Activated T-cell treated with anti-CD3 and anti-CD28 coated beads, Interleukin-2, amount 50 U/mL, for 72 hours (primary cell): ENCODE measurements around the gene SETSIP. TPM values are rescaled to one million over a fixed set of nuclear protein-coding genes. Genes with fewer than 3 reads are reported as not detected.
A peak's percentile ranks its signal among the peaks of the same experiment; 100 is the strongest.

ENCODE experiments used
- ATAC-seq, 2 donors: fragments of 150-1000 bp; cut with Tn5 transposase; replicated peaks in 1 of 2; 2 replicates each; pipeline ENCODE4 v1.10.0; 2021; ENCODE audit warnings: moderate library complexity in 2 of 2, mild to moderate bottlenecking in 1 of 2
- DNase-seq, 2 donors: peaks; one replicate each; pipeline ENCODE4 v3.0.0; 2021 to 2022; ENCODE audit warnings: mixed read lengths in 1 of 2
- H3K27ac Mint-ChIP-seq: one replicate; pipeline ENCODE4 v1.8.0; 2022; ENCODE audit warnings: mild to moderate bottlenecking, moderate library complexity, mixed read lengths
- H3K27me3 Mint-ChIP-seq: one replicate; pipeline ENCODE4 v1.8.0; 2022; ENCODE audit warnings: low read depth, mixed read lengths
- H3K36me3 Mint-ChIP-seq, 2 donors: one replicate each; pipeline ENCODE4 v1.8.0; 2022; ENCODE audit warnings: mixed read lengths in 2 of 2, mild to moderate bottlenecking in 1 of 2; ENCODE audit not compliant: insufficient read depth in 2 of 2
- H3K4me1 Mint-ChIP-seq: one replicate; pipeline ENCODE4 v1.8.0; 2022; ENCODE audit warnings: low read depth, mixed read lengths
- H3K4me3 Mint-ChIP-seq, 2 donors: one replicate each; pipeline ENCODE4 v1.8.0; 2022; ENCODE audit warnings: mild to moderate bottlenecking in 2 of 2, mixed read lengths in 2 of 2, moderate library complexity in 2 of 2
- H3K9me3 Mint-ChIP-seq, 2 donors: one replicate each; pipeline ENCODE4 v1.8.0; 2022; ENCODE audit warnings: mixed read lengths in 2 of 2
- total RNA-seq, 2 donors: library from RNA; stranded (reverse); gene quantifications; one replicate each; pipeline ENCODE4 v1.2.3, GENCODE V29; 2022

Gene SETSIP, protein sequence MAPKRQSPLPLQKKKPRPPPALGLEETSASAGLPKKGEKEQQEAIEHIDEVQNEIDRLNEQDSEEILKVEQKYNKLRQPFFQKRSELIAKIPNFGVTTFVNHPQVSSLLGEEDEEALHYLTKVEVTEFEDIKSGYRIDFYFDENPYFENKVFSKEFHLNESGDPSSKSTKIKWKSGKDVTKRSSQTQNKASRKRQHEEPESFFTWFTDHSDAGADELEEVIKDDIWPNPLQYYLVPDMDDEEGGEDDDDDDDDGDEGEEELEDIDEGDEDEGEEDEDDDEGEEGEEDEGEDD
- total RNA-seq = not detected

GRCh38 chr1:92075311-92075710, at the start of gene SETSIP:
Gene SETSIP, minus strand, starts transcription at chr1:92075411. Its CDS starts 0 bp downstream, at chr1:92075411.
- no peaks in the 10 kb centered on the region for H3K9me3 Mint-ChIP-seq
- no peaks in the 10 kb centered on the region for H3K27me3 Mint-ChIP-seq
- H3K4me3 Mint-ChIP-seq = no peak within 1 kb of the TSS
- no peaks in the 10 kb centered on the region for H3K36me3 Mint-ChIP-seq
- H3K4me1 Mint-ChIP-seq = peaks cover 6% of the 10 kb centered on the region
- no peak within 1 kb of the TSS for H3K27ac Mint-ChIP-seq
- DNase-seq = no peak
- ATAC-seq = no peak

DNA sequence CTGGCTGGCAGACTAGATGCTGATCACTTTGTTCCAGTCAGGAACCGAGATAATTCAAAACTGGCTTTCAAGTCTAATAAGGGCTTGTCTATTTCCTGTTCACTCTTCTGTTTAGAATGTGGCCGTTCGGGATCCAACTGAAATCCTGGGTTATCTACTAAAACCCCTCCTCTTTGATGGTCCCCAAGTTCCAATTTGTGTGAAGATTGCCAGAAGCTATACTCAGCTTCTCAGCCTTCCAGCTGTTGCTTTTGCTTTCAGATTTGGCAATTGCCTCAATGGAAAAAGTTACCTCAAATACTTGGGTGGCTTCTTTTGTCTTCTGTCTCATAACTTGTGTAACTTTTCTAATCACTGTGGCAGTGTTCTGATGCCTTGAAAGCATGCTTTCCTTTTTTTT, 48.7 kb upstream of the SETSIP start:
- no peaks in the 10 kb centered on the region for H3K9me3 Mint-ChIP-seq
- no peaks in the 10 kb centered on the region for H3K27me3 Mint-ChIP-seq
- no peaks in the 10 kb centered on the region for H3K36me3 Mint-ChIP-seq
- peak overlapping the region; percentile 38 to 80 for H3K4me3 Mint-ChIP-seq
- H3K4me1 Mint-ChIP-seq = peaks cover 18% of the 10 kb centered on the region
- no peak for DNase-seq
- ATAC-seq = peak; percentile 44 to 45
- H3K27ac Mint-ChIP-seq = peak overlapping the region; percentile 87

DNA sequence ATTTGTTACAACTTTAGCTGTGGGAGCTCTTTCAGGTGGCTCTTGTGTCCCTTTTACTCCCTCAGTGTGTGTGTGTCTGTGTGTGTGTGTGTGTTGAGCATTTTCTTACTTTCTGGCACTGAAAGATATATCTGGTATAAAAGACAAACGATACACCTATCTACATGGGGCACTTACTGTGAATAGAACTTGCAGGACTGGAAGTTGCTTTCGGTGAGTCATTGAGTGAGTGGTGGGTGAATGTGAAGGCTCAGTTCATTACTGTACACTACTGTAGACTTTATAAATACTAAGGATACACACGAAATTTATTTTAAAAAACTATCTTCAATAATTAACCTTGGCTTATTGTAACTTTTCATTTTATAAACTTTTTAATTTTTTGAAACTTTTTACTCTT, 43.6 kb upstream of the SETSIP start:
- DNase-seq (no peak), ATAC-seq (no peak)
- H3K9me3 Mint-ChIP-seq = no peaks in the 10 kb centered on the region
- H3K36me3 Mint-ChIP-seq = no peaks in the 10 kb centered on the region
- H3K27ac Mint-ChIP-seq = no peak overlapping the region
- H3K27me3 Mint-ChIP-seq = no peaks in the 10 kb centered on the region
- peaks cover 22% of the 10 kb centered on the region for H3K4me1 Mint-ChIP-seq
- no peak overlapping the region for H3K4me3 Mint-ChIP-seq

DNA sequence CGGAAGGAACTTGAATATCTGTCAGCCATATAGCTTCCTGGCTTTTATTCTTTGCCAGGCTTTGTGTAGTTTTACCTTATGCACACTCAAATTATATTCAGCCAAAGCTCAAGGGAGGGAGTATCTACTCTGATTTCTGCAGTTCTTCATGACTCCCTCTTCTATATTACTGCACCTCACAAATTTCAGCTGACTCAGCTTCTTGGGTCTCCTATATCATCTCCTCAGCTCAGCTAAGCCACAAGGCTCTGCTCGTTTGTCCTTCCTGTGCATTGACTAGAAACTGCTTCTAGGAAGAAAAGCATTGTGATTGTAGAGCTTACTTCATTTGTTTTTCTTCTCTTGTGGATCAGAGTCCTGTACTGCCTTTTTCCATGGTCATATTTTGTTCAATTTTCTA, 42.3 kb upstream of the SETSIP start:
- H3K4me3 Mint-ChIP-seq = no peak overlapping the region
- H3K36me3 Mint-ChIP-seq = no peaks in the 10 kb centered on the region
- peaks cover 16% of the 10 kb centered on the region for H3K4me1 Mint-ChIP-seq
- peak in 1 of 2 donors; percentile 44 for ATAC-seq
- no peak overlapping the region for H3K27ac Mint-ChIP-seq
- H3K27me3 Mint-ChIP-seq = no peaks in the 10 kb centered on the region
- H3K9me3 Mint-ChIP-seq = no peaks in the 10 kb centered on the region
- no peak for DNase-seq

DNA sequence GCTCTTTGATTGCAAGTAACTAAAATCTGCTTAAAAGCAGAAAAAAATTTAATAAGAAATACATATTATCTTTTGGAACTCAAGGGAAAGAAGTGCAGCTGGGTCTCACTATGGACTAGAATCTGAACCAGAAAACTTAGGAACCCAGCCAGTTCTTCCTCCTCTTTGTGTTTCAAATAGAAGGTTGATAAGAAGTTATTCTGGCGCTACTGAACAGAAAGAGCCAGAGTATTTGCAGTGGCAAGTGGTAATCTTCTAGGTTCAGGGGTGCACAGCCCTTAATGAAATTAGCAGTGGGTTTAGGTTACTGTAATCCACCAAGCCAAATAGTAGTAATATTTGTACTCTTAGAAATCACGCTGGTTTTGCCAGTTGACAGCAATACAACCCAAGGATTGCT, 33.4 kb upstream of the SETSIP start:
- ATAC-seq = no peak
- DNase-seq = no peak
- no peaks in the 10 kb centered on the region for H3K4me1 Mint-ChIP-seq
- no peaks in the 10 kb centered on the region for H3K36me3 Mint-ChIP-seq
- H3K27ac Mint-ChIP-seq = no peak overlapping the region
- no peaks in the 10 kb centered on the region for H3K9me3 Mint-ChIP-seq
- H3K4me3 Mint-ChIP-seq = no peak overlapping the region
- H3K27me3 Mint-ChIP-seq = no peaks in the 10 kb centered on the region

GRCh38 chr1:92105546-92106081, 30.4 kb upstream of the SETSIP start:
- H3K27me3 Mint-ChIP-seq = no peaks in the 10 kb centered on the region
- H3K9me3 Mint-ChIP-seq = no peaks in the 10 kb centered on the region
- ATAC-seq (no peak), DNase-seq (no peak)
- no peaks in the 10 kb centered on the region for H3K4me1 Mint-ChIP-seq
- H3K36me3 Mint-ChIP-seq = no peaks in the 10 kb centered on the region
- no peak overlapping the region for H3K27ac Mint-ChIP-seq
- H3K4me3 Mint-ChIP-seq = no peak overlapping the region

DNA sequence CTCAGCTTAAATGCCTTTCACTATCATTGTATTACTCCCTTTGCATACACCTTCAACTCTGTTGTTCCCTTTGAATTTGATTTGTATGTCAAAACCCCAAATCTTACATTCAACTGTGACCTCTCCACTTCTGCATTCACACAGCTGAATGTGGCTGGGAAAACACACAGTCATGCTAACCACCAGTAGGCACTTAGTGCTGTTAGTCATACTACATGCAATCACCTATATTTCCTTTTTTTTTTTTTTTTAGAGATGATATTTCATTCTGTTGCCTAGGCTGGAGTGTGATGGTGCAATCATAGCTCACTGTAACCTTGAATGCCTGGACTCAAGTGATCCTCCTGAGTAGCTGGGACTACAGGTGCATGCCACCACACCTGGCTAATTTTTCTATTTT, 21.1 kb upstream of the SETSIP start:
- peak; percentile 90 to 98 for ATAC-seq
- no peaks in the 10 kb centered on the region for H3K9me3 Mint-ChIP-seq
- H3K27ac Mint-ChIP-seq = peak overlapping the region; percentile 28
- DNase-seq = peak; percentile 19 to 25
- no peaks in the 10 kb centered on the region for H3K27me3 Mint-ChIP-seq
- peaks cover 0 to 3% of the 10 kb centered on the region in 2 donors for H3K36me3 Mint-ChIP-seq
- H3K4me1 Mint-ChIP-seq = peaks cover 5% of the 10 kb centered on the region
- no peak overlapping the region for H3K4me3 Mint-ChIP-seq

DNA sequence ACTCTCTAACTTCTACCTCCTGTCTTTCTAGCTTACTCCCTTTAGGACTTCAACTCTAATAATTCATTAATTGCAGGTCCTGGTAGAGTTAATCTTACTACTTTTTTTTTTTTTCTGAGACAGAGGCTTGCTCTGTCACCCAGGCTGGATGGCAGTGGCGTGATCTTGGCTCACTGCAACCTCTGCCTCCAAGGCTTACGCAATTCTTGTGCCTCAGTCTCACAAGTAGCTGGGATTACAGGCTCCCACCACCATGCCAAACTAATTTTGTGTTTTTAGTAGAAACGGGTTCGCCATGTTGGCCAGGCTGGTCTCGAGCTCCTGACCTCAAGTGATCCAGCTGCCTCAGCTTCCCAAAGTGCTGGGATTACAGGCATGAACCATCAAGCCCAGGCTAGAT, 20.7 kb upstream of the SETSIP start:
- DNase-seq (no peak), ATAC-seq (no peak)
- H3K9me3 Mint-ChIP-seq = no peaks in the 10 kb centered on the region
- peaks cover 5% of the 10 kb centered on the region for H3K4me1 Mint-ChIP-seq
- peaks cover 0 to 3% of the 10 kb centered on the region in 2 donors for H3K36me3 Mint-ChIP-seq
- no peak overlapping the region for H3K27ac Mint-ChIP-seq
- no peak overlapping the region for H3K4me3 Mint-ChIP-seq
- H3K27me3 Mint-ChIP-seq = no peaks in the 10 kb centered on the region

DNA sequence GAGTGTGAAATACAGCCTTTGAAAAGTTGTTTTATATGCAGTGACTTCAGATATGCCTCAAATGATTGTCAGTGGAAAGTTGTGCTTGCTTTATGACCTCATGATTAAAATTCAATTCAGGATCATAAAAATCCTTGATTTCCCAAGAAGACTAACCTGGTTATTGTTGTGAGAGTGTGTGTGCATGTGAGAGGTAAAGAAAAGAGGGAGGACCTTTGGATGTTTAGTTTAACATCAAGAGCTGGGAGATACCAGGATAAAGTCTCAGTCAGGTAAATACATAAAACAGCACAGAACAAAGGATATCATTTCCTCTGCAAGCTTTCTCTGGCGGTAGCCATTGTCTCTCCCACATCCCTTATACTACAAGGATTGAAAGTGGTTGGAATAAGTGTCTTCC, 19.4 kb upstream of the SETSIP start:
- ATAC-seq (no peak), DNase-seq (no peak)

DNA sequence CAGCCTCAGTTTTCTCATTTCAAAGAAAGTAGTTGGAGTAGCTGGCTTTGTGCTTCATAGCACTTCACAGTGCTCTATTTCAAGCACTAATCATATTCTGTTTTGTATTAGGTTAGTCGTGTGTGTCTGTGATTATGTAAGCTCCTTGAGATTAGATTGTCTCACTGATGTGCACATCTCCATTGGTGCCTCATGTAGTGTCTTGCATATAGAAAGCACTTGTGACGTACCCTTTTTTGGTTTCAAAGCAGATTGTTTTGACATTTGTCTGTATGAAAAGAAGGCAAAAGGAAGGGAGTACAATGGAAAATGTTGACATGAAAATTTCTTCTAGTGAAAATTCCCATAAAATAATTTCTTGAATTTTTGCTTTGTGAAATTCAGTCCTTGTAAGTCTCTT, 18.9 kb upstream of the SETSIP start:
- Mint-ChIP-seq H3K27ac (no peak overlapping the region), H3K27me3 (no peaks in the 10 kb centered on the region), H3K4me3 (no peak overlapping the region), H3K36me3 (peaks cover 0 to 3% of the 10 kb centered on the region in 2 donors), H3K4me1 (peaks cover 5% of the 10 kb centered on the region), H3K9me3 (no peaks in the 10 kb centered on the region)
- DNase-seq (no peak), ATAC-seq (no peak)

More for the DNA sequence above, 19.4 kb upstream of the SETSIP start:
- H3K4me1 Mint-ChIP-seq = peaks cover 5% of the 10 kb centered on the region
- no peaks in the 10 kb centered on the region for H3K27me3 Mint-ChIP-seq
- H3K9me3 Mint-ChIP-seq = no peaks in the 10 kb centered on the region
- H3K4me3 Mint-ChIP-seq = no peak overlapping the region
- H3K36me3 Mint-ChIP-seq = peaks cover 0 to 3% of the 10 kb centered on the region in 2 donors
- H3K27ac Mint-ChIP-seq = no peak overlapping the region

DNA sequence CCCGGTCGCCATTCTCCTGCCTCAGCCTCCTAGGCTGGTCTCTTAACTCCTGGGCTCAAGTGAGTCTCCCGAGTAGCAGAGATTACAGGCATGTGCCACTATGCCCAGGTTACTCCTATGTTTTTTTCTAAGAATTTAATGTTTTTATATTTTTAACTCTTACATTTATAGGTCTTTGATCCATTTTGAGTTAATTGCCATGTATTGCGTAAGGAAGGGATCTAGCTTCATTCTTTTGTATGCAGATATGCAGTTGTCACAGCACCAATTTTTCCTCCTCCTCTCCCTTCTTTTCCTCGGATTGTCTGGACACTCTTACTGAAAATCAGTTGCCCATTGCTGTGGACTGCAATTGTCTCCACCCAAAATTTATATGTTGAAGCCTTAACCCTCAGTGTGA, 16.4 kb upstream of the SETSIP start:
- no peak overlapping the region for H3K4me3 Mint-ChIP-seq
- no peaks in the 10 kb centered on the region for H3K9me3 Mint-ChIP-seq
- peaks cover 5% of the 10 kb centered on the region for H3K4me1 Mint-ChIP-seq
- no peak overlapping the region for H3K27ac Mint-ChIP-seq
- peaks cover 0 to 1% of the 10 kb centered on the region in 2 donors for H3K36me3 Mint-ChIP-seq
- H3K27me3 Mint-ChIP-seq = no peaks in the 10 kb centered on the region
- DNase-seq (no peak), ATAC-seq (no peak)

DNA sequence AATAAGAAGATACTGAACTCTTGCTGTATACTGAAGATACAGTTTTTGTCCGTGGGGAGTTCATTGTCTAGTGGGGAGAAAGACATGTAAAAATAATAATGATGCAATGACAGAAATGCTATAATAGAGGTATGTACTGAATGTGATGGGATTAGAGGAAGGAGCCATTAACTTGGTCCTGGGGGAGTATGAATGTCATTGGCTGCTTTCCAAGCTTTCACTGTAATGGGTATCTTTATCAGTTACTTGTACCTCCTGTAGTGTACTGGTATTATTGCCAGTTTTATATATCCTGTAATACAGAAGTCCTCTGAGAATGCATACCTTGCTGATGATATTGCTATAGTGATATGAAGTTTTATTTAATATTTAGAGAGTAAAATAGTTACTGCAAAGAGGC, 12.3 kb upstream of the SETSIP start:
- peaks cover 0 to 7% of the 10 kb centered on the region in 2 donors for H3K9me3 Mint-ChIP-seq
- H3K4me3 Mint-ChIP-seq = no peak overlapping the region
- no peaks in the 10 kb centered on the region for H3K27me3 Mint-ChIP-seq
- H3K27ac Mint-ChIP-seq = no peak overlapping the region
- DNase-seq = no peak
- peaks cover 3 to 11% of the 10 kb centered on the region in 2 donors for H3K36me3 Mint-ChIP-seq
- peaks cover under 1% of the 10 kb centered on the region for H3K4me1 Mint-ChIP-seq
- no peak for ATAC-seq

- Mint-ChIP-seq H3K36me3 (peaks cover 3 to 11% of the 10 kb centered on the region in 2 donors), H3K4me1 (peaks cover 12% of the 10 kb centered on the region)
- ATAC-seq = no peak
Observed at GRCh38 chr1:92085727-92086126, 10.5 kb upstream of the SETSIP start.

DNA sequence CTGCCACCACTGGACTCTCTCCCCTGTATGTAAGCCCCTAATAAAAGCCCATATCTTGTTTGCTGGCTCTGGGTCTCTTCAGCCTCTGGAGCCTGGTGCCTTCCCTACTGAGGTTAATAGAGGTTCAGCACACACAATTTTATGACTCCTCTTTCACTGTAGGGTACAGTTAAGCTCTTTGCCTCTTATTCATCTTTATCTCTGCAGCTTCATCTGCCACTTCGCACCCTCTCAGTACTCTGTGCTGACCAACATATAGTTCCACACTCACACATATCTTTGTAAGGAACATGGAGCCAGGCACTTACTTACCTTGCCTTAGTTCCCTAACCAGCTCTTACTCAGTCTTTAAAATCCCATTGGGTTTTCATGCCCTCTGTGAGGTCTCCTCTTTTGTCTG, 9.4 kb upstream of the SETSIP start:
- Mint-ChIP-seq H3K27me3 (no peaks in the 10 kb centered on the region), H3K36me3 (peaks cover 3 to 11% of the 10 kb centered on the region in 2 donors), H3K9me3 (peaks cover 0 to 7% of the 10 kb centered on the region in 2 donors), H3K4me3 (no peak overlapping the region), H3K27ac (no peak overlapping the region), H3K4me1 (peaks cover 17% of the 10 kb centered on the region)
- ATAC-seq (no peak), DNase-seq (no peak)

More at GRCh38 chr1:92085727-92086126, 10.5 kb upstream of the SETSIP start:
- Mint-ChIP-seq H3K9me3 (peaks cover 0 to 7% of the 10 kb centered on the region in 2 donors), H3K27me3 (no peaks in the 10 kb centered on the region), H3K4me3 (no peak overlapping the region), H3K27ac (no peak overlapping the region)
- DNase-seq = no peak
